ENCODE measurements around the gene FAM169A. TPM values are rescaled to one million over a fixed set of nuclear protein-coding genes. Genes with fewer than 3 reads are reported as not detected.
"Not testable (repeated sequence)": the region's sequence is repeated elsewhere in the genome, so short reads cannot be mapped to it uniquely, and the experiment has no call there.

The FAM169A gene
- total and polyA plus RNA-seq, 12 donors, result 1.7 to 36.4 (median 7.4) TPM

GRCh38 chr5:74892921-74893320 is 26.7 kb upstream of the FAM169A start:
- no peak for DNase-seq
- Histone ChIP-seq H3K36me3 (replicated peaks in 1 of 2) (no peaks in the 10 kb centered on the region), H3K27me3 (no peaks in the 10 kb centered on the region), H3K27ac (no peak overlapping the region), H3K9me3 (replicated peaks in 1 of 3) (no peaks in the 10 kb centered on the region), H3K4me1 (replicated peaks in 1 of 2) (peaks cover 3 to 5% of the 10 kb centered on the region in 2 donors), H3K4me3 (no peak overlapping the region)
- intact Hi-C loops (cut with DNase I), result no loop called here
- TF ChIP-seq CTCF (IDR thresholded peaks at IDR 0.05), result no peak
- TF ChIP-seq POLR2A (IDR thresholded peaks at IDR 0.05), result no peak
- WGBS, 4 donors, result 56 to 80% (median 70%) methylated on average over 2 of the region's 2 CpGs

GRCh38 chr5:74889523-74890105 is 23.4 kb upstream of the FAM169A start:
- H3K27me3 ChIP-seq, result no peaks in the 10 kb centered on the region
- no peak overlapping the region for H3K27ac ChIP-seq
- H3K36me3 ChIP-seq (replicated peaks in 1 of 2), result no peaks in the 10 kb centered on the region
- intact Hi-C loops (cut with DNase I), result no loop called here
- TF ChIP-seq CTCF (IDR thresholded peaks at IDR 0.05), result no peak
- no peak for TF ChIP-seq POLR2A (IDR thresholded peaks at IDR 0.05)
- DNase-seq, result no peak
- no peaks in the 10 kb centered on the region for H3K9me3 ChIP-seq (replicated peaks in 1 of 3)
- no peak overlapping the region for H3K4me3 ChIP-seq
- H3K4me1 ChIP-seq (replicated peaks in 1 of 2), result no peaks in the 10 kb centered on the region
- WGBS, 4 donors, result 81 to 95% (median 94%) methylated on average over 2 of the region's 2 CpGs

GRCh38 chr5:74888117-74888516 is 21.9 kb upstream of the FAM169A start:
- no peaks in the 10 kb centered on the region for H3K36me3 ChIP-seq (replicated peaks in 1 of 2)
- no peaks in the 10 kb centered on the region for H3K27me3 ChIP-seq
- TF ChIP-seq POLR2A (IDR thresholded peaks at IDR 0.05), result no peak
- no peak for TF ChIP-seq CTCF (IDR thresholded peaks at IDR 0.05)
- no peaks in the 10 kb centered on the region for H3K9me3 ChIP-seq (replicated peaks in 1 of 3)
- WGBS, 4 donors, result 81 to 91% (median 84%) methylated on average over 4 of the region's 4 CpGs
- no peaks in the 10 kb centered on the region for H3K4me1 ChIP-seq (replicated peaks in 1 of 2)
- no peak overlapping the region for H3K27ac ChIP-seq
- DNase-seq, result no peak
- no peak overlapping the region for H3K4me3 ChIP-seq
- intact Hi-C loops (cut with DNase I), result no loop called here

GRCh38 chr5:74885170-74885569 is 19.0 kb upstream of the FAM169A start:
- Histone ChIP-seq H3K4me3 (no peak overlapping the region), H3K36me3 (replicated peaks in 1 of 2) (no peaks in the 10 kb centered on the region), H3K27me3 (no peaks in the 10 kb centered on the region), H3K9me3 (replicated peaks in 1 of 3) (no peaks in the 10 kb centered on the region), H3K27ac (no peak overlapping the region), H3K4me1 (replicated peaks in 1 of 2) (no peaks in the 10 kb centered on the region)
- TF ChIP-seq CTCF (IDR thresholded peaks at IDR 0.05) (no peak), POLR2A (IDR thresholded peaks at IDR 0.05) (no peak)
- intact Hi-C loops (cut with DNase I), result no loop called here
- DNase-seq, result no peak

GRCh38 chr5:74882379-74883134 is 16.4 kb upstream of the FAM169A start:
- H3K27me3 ChIP-seq; DNase-seq; H3K4me3 ChIP-seq; H3K4me1 ChIP-seq (replicated peaks in 1 of 2); intact Hi-C loops (cut with DNase I); H3K27ac ChIP-seq; H3K36me3 ChIP-seq (replicated peaks in 1 of 2); H3K9me3 ChIP-seq (replicated peaks in 1 of 3): not testable (repeated sequence)
- WGBS, 4 donors, result 70 to 84% (median 76%) methylated on average over 10 of the region's 10 CpGs

Data from adrenal gland (tissue), 12 donors.